SK-N-MC (cell line): ENCODE results near the gene TMEM131.

Experiments
- DNase-seq: peaks from one replicate; pipeline ENCODE4 v3.0.0-alpha.2; 2011; ENCODE audit warnings: low read depth, low spot score
- H3K27ac ChIP-seq: fragments of 200-600 bp; sonication (generic); 2 replicates; pipeline ENCODE4 v1.5.1; 2016; ENCODE audit warnings: mixed run types
- H3K36me3 ChIP-seq: fragments of 200-600 bp; sonication (generic); 2 replicates; pipeline ENCODE4 v1.6.1; 2017; ENCODE audit warnings: antibody characterized with exemption, low read length, mixed read lengths; ENCODE audit not compliant: insufficient read depth
- H3K4me3 ChIP-seq: fragments of 200-600 bp; sonication (generic); 2 replicates; pipeline ENCODE4 v1.5.1; 2016
- H3K9ac ChIP-seq: fragments of 200-600 bp; sonication (generic); 2 replicates; pipeline ENCODE4 v1.8.0; 2017; ENCODE audit warnings: mixed run types, mixed read lengths; ENCODE audit not compliant: insufficient read length
- H3K9me3 ChIP-seq: fragments of 200-600 bp; sonication (generic); 2 replicates; pipeline ENCODE4 v1.6.1; 2017; ENCODE audit warnings: low read depth, mild to moderate bottlenecking, antibody characterized with exemption, low read length, moderate library complexity, mixed read lengths
- EZH2 ChIP-seq: fragments of 200-600 bp; sonication (generic); IDR thresholded peaks from one replicate; pipeline ENCODE4 v1.6.1; 2017; ENCODE audit warnings: antibody characterized with exemption
- FOXP2 ChIP-seq: optimal IDR thresholded peaks from 2 replicates; pipeline ENCODE3; 2011; ENCODE audit warnings: mild to moderate bottlenecking, moderate library complexity; ENCODE audit not compliant: insufficient read depth; ENCODE audit errors: extremely low read length, control extremely low read depth
- POLR2AphosphoS5 ChIP-seq: IDR thresholded peaks from 2 replicates; pipeline ENCODE4 v1.6.1; 2012; ENCODE audit warnings: mild to moderate bottlenecking, low read depth, low read length, borderline replicate concordance

TMEM131 gene

GRCh38 chr2:97727296-97727695, 268.5 kb downstream of the TMEM131 start:
- no peaks in the 10 kb centered on the region for H3K9me3 ChIP-seq
- no peaks in the 10 kb centered on the region for H3K36me3 ChIP-seq
- no peak for DNase-seq
- H3K4me3 ChIP-seq: no peak overlapping the region
- H3K27ac ChIP-seq: no peak overlapping the region
- no peak overlapping the region for H3K9ac ChIP-seq
- TF ChIP-seq POLR2AphosphoS5: no peak
- no peak for TF ChIP-seq FOXP2
- TF ChIP-seq EZH2: no peak

- Histone ChIP-seq H3K4me3 (no peak overlapping the region), H3K9ac (no peak overlapping the region), H3K9me3 (no peaks in the 10 kb centered on the region), H3K36me3 (no peaks in the 10 kb centered on the region), H3K27ac (no peak overlapping the region)
- no peak for DNase-seq
- TF ChIP-seq POLR2AphosphoS5 (no peak), EZH2 (no peak), FOXP2 (no peak)
These were observed 269.3 kb downstream of the TMEM131 start for GRCh38 chr2:97726261-97727064.

GRCh38 chr2:97724946-97725688, 270.6 kb downstream of the TMEM131 start:
- H3K36me3 ChIP-seq: no peaks in the 10 kb centered on the region

GRCh38 chr2:97724501-97724900, 271.2 kb downstream of the TMEM131 start:
- H3K9ac ChIP-seq: no peak overlapping the region
- H3K36me3 ChIP-seq: no peaks in the 10 kb centered on the region
- TF ChIP-seq EZH2 (no peak), POLR2AphosphoS5 (no peak), FOXP2 (no peak)
- H3K27ac ChIP-seq: no peak overlapping the region
- DNase-seq: no peak
- H3K9me3 ChIP-seq: no peaks in the 10 kb centered on the region
- no peak overlapping the region for H3K4me3 ChIP-seq

More at GRCh38 chr2:97724946-97725688, 270.6 kb downstream of the TMEM131 start:
- no peak overlapping the region for H3K27ac ChIP-seq
- no peak overlapping the region for H3K4me3 ChIP-seq
- H3K9ac ChIP-seq: no peak overlapping the region
- no peaks in the 10 kb centered on the region for H3K9me3 ChIP-seq
- TF ChIP-seq POLR2AphosphoS5 (no peak), EZH2 (no peak), FOXP2 (no peak)
- no peak for DNase-seq

- no peaks in the 10 kb centered on the region for H3K36me3 ChIP-seq
- no peak overlapping the region for H3K27ac ChIP-seq
- no peaks in the 10 kb centered on the region for H3K9me3 ChIP-seq
- no peak overlapping the region for H3K4me3 ChIP-seq
- no peak for DNase-seq
- no peak overlapping the region for H3K9ac ChIP-seq
- TF ChIP-seq FOXP2 (no peak), POLR2AphosphoS5 (no peak), EZH2 (no peak)
These were observed 271.7 kb downstream of the TMEM131 start for GRCh38 chr2:97724073-97724410.

GRCh38 chr2:97723156-97724072, 272.3 kb downstream of the TMEM131 start:
- Histone ChIP-seq H3K27ac (no peak overlapping the region), H3K36me3 (no peaks in the 10 kb centered on the region), H3K9me3 (no peaks in the 10 kb centered on the region), H3K4me3 (no peak overlapping the region), H3K9ac (no peak overlapping the region)
- no peak for DNase-seq
- no peak for TF ChIP-seq EZH2
- no peak for TF ChIP-seq POLR2AphosphoS5
- TF ChIP-seq FOXP2: no peak

GRCh38 chr2:97722227-97722626, 273.5 kb downstream of the TMEM131 start:
- no peak overlapping the region for H3K9ac ChIP-seq
- no peak for DNase-seq

More at GRCh38 chr2:97722227-97722626, 273.5 kb downstream of the TMEM131 start:
- no peaks in the 10 kb centered on the region for H3K36me3 ChIP-seq
- H3K27ac ChIP-seq: no peak overlapping the region
- TF ChIP-seq EZH2 (no peak), POLR2AphosphoS5 (no peak), FOXP2 (no peak)
- no peaks in the 10 kb centered on the region for H3K9me3 ChIP-seq
- no peak overlapping the region for H3K4me3 ChIP-seq
